Measurements from ENCODE around the gene ITGAX.

ITGAX gene

DNA sequence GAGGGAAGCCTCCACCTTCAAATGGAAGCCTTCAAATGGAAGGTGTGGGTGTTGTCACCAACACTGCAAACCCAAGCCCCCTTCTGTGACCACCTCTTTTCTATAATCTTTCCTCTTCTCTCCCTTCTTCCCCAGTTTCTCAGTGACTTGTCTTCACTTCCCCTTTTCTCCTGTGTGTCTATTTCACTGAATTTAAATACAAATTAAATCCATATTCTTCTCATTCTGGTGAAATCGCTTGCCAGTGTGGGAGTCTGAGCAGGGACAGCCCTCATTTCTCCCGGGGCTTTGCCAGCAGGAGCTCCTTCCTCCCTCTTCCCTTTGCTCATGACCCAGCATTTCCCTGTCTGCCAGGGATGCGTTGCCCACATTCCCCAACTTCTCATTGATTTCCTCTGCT is 6.4 kb upstream of the ITGAX start:
- no peak for DNase-seq (ENCODE audit: low read depth in 2 of 2)

GRCh38 chr16:31350275-31351005 is 4.5 kb upstream of the ITGAX start:
- DNase-seq (ENCODE audit: low read depth in 2 of 2), result no peak

DNA sequence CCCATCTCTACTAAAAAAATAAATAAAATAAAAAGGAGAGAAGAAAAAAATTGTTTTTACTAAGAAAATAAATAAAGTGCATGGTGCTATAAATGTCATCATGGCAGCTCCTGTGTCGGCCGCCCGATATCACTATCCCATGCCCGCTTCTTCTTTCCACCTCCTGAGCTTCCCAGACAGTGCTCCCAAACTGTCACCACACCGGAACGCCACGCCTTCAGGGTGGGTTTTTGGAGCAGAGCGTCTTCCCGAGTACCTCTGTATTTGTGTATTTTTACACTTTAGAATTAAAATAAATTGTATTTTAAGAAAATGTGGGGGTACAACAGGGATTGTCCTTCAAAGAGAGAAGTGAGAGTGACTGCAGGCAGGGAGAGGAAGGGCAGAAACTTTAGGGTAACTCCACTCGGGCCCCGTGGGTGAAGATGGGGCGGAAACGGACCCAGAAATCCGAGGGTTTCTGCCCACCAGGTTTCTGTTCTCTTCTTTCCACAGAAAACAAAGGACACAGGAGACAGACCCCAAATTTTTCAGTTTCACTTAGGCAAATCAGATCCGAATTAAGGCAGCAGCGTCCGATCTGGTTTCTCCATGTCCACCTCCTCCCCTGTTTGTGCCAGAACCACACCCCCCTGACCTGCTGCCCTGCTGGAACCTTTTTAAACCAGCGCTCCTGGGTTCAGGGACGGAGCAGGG is 3.6 kb upstream of the ITGAX start:
- DNase-seq (ENCODE audit: low read depth in 2 of 2), result no peak

DNA sequence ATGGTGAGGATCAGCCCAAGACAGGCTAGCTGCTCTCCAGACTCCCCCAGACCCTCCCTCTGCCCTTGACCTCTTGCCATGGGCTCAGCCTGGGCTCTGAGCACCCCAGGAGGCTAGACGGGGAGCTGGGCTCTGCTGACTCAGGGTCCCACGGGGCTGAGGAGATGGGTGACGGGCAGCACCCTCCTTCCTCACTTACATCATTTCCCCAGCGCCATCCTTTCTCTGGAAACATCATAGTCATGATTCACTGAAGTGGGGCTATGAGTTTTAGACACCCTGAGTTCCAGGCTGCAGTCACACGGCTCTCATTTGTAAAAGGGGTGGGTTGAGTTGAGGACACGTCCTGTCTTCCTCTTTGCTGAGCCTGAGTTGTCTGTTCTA is 3.0 kb upstream of the ITGAX start:
- peak in 1 of 2 donors; percentile 37 for DNase-seq (ENCODE audit: low read depth in 2 of 2)

GRCh38 chr16:31352376-31353115 is 2.4 kb upstream of the ITGAX start:
- no peak for DNase-seq (ENCODE audit: low read depth in 2 of 2)

GRCh38 chr16:31355431-31356100 is 590 bp downstream of the ITGAX start:
- no peak for DNase-seq (ENCODE audit: low read depth in 2 of 2)

DNA sequence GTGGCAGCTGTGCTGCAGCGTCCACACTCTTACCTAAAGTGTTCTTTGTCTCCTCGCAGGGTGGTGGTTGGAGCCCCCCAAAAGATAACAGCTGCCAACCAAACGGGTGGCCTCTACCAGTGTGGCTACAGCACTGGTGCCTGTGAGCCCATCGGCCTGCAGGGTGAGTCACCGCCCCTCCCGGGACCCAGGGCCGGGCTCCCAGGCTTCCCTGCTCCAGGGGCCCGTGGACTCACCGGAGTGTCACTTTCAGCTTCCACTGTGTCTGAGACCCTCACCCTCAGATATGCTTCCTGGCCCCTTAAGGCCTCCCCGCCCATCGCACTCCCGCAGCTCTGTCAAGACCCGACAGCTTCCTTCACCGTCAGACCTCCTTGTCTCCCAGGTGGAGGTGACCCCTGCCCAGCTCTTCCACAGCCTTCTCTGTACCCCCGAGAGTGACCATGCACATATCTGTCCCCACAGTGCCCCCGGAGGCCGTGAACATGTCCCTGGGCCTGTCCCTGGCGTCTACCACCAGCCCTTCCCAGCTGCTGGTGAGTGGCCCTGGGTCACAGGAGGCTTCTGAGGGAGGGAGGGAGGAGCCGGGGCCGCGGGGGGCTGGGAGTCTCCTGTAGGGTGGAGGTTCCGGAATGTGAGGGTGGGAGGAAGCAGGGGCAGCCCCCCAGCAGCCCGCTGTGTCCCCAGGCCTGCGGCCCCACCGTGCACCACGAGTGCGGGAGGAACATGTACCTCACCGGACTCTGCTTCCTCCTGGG is 1.8 kb downstream of the ITGAX start:
- no peak for DNase-seq (ENCODE audit: low read depth in 2 of 2)

DNA sequence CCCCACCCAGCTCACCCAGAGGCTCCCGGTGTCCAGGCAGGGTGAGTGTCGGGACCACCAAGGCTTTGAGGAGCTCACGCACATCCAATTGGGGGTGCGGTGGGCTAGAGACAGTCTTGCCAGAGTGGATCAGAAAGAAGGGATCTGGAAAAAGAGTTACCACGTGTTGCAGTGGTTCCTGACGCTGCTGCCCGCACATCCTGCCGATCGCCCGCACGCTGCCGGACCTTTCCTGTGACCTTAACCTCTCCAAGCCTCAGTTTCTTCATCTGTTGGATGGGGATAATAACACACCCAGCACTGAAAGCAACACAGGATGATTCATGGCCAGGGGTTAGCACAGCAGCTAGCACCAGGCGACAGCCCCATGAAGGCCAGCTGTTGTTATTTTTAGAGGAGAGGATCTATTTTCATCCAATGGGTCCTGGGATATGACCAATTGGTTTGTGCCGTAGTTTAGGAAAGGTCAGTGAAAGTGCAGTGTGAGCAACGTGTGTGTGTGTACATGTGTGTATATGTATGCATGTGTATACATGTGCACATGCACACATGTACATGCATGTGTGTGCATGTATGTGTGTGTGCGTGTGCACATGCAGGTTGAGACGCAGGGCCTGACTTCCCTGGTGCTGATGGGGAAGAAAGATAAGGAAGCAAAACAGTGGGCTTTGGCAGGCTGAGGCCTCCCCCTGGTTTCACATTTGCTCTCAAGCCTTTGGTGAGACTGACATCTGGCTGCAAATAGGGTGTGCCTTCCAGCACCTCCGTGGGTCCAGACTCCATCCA is 2.5 kb downstream of the ITGAX start:
- no peak for DNase-seq (ENCODE audit: low read depth in 2 of 2)

GRCh38 chr16:31360251-31360650 is 5.3 kb downstream of the ITGAX start:
- no peak for DNase-seq (ENCODE audit: low read depth in 2 of 2)

- DNase-seq (ENCODE audit: low read depth in 2 of 2), result no peak
These were observed 6.5 kb downstream of the ITGAX start for GRCh38 chr16:31361201-31362110.

DNA sequence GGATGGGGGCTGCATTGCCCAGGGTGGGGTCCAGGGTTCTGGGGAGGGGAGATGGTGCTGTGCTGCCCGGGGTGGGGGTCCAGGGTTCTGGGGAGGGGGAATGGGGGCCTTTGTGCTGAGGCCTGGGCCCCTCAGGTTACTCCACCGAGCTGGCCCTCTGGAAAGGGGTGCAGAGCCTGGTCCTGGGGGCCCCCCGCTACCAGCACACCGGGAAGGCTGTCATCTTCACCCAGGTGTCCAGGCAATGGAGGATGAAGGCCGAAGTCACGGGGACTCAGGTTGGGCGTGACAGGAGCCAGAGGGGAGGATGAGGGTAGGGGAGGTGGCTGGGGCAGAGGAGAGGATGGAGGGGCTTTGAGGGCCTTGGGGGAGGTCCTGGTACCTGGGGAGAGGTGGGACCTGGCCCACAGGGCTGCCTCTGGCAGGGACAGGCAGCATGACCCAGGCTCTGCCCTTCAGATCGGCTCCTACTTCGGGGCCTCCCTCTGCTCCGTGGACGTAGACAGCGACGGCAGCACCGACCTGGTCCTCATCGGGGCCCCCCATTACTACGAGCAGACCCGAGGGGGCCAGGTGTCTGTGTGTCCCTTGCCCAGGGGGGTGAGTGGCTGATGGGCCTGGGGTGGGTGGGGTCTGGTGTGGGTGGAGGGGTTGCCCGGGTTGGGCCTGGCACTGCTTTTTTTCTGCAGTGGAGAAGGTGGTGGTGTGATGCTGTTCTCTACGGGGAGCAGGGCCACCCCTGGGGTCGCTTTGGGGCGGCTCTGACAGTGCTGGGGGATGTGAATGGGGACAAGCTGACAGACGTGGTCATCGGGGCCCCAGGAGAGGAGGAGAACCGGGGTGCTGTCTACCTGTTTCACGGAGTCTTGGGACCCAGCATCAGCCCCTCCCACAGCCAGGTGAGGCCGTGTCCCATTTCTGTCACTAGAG is 7.8 kb downstream of the ITGAX start:
- no peak for DNase-seq (ENCODE audit: low read depth in 2 of 2)

GRCh38 chr16:31363721-31364120 is 8.7 kb downstream of the ITGAX start:
- DNase-seq (ENCODE audit: low read depth in 2 of 2), result no peak

DNA sequence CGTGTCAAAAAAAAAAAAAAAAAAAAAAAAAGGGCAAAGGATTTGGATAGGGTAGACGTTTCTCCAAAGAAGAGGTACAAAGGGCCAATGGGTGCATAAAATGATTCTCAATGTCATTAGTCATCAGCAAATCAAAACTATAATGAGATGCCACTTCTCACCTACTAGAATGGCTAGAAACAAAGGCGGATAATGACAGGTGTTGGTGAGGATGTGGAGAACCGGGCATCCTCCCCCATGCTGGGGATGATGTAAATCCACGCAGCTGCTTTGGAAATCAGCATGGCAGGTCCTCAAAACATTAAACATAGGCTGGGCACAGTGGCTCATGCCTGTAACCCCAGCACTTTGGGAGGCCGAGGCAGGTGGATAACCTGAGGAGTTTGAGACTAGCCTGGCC is 9.4 kb downstream of the ITGAX start:
- no peak for DNase-seq (ENCODE audit: low read depth in 2 of 2)

GRCh38 chr16:31365131-31365865 is 10.3 kb downstream of the ITGAX start:
- DNase-seq (ENCODE audit: low read depth in 2 of 2), result no peak

DNA sequence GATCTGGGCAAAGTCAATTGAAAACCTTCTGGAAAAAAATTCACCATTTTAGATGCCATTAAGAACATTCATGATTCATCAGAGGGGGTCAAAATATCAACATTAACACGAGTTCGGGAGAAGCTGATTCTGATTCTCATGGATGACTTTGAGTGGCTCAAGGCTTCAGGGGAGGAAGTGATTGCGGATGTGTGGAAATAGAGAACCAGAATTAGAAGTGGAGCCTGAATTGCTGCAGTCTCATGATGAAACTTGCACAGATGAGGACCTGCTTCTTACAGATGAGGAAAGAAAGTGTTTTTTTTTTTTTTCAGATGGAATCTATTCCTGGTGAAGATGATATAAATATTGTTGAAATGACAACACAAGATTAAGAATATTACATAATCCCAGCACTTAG is 12.9 kb downstream of the ITGAX start:
- DNase-seq (ENCODE audit: low read depth in 2 of 2), result no peak

DNA sequence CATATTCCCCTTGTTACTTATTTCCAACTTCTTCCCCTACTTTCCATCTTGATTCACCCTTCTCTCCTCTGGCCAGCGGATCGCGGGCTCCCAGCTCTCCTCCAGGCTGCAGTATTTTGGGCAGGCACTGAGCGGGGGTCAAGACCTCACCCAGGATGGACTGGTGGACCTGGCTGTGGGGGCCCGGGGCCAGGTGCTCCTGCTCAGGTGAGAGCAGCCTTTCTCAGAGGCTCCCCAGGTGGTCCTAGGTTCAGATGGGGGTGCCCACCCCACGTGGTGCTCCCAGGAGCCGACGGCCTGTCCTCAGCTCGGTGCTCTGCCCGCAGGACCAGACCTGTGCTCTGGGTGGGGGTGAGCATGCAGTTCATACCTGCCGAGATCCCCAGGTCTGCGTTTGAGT is 16.0 kb downstream of the ITGAX start:
- DNase-seq (ENCODE audit: low read depth in 2 of 2), result no peak

GRCh38 chr16:31371619-31372484 is 16.9 kb downstream of the ITGAX start:
- no peak for DNase-seq (ENCODE audit: low read depth in 2 of 2)

All from stimulated activated CD8-positive, alpha-beta memory T cell treated with anti-CD3 and anti-CD28 coated beads, Interleukin-7, amount 100 ng/mL, for 4 hours (primary cell).